HG03135 (cell line): Measurements from ENCODE around the gene CLDN4.
"Not testable (repeated sequence)": the region's sequence is repeated elsewhere in the genome, so short reads cannot be mapped to it uniquely, and the experiment has no call there.

Experiments used
- ATAC-seq: cut with Tn5 transposase; IDR thresholded peaks from one replicate; pipeline ENCODE4 v1.9.1; 2021; ENCODE audit warnings: mild to moderate bottlenecking, moderate library complexity; ENCODE audit not compliant: unreplicated experiment

The CLDN4 gene

GRCh38 chr7:73842067-73842976, 11.5 kb downstream of the CLDN4 start, which contains the start of gene METTL27:
TSS of gene METTL27 (minus strand) at chr7:73842516. CDS start at chr7:73842140, 376 bp downstream.
- peak; percentile 93 for ATAC-seq

- no peak for ATAC-seq
Observed at GRCh38 chr7:73844131-73844547, 13.3 kb downstream of the CLDN4 start.

GRCh38 chr7:73844848-73845460, 14.2 kb downstream of the CLDN4 start:
- ATAC-seq, result no peak

- ATAC-seq, result not testable (repeated sequence)
Observed at GRCh38 chr7:73845701-73846195, 15.0 kb downstream of the CLDN4 start.

- no peak for ATAC-seq
Observed at GRCh38 chr7:73847941-73848723, 17.3 kb downstream of the CLDN4 start.

GRCh38 chr7:73850781-73851207, 20.0 kb downstream of the CLDN4 start:
- ATAC-seq, result no peak

- ATAC-seq, result peak; percentile 79
Observed at GRCh38 chr7:73851410-73852338, 20.9 kb downstream of the CLDN4 start.

GRCh38 chr7:73852500-73852899, 21.7 kb downstream of the CLDN4 start:
- no peak for ATAC-seq

- no peak for ATAC-seq
Observed at GRCh38 chr7:73856941-73857340, 26.1 kb downstream of the CLDN4 start.

GRCh38 chr7:73858807-73859206, 28.0 kb downstream of the CLDN4 start:
- ATAC-seq, result no peak

GRCh38 chr7:73860859-73861258, 30.1 kb downstream of the CLDN4 start, which contains the start of gene TMEM270:
TSS of gene TMEM270 (plus strand) at chr7:73861159. CDS start at chr7:73861195, 36 bp downstream.
- ATAC-seq, result no peak

GRCh38 chr7:73861305-73861704, 30.5 kb downstream of the CLDN4 start:
- no peak for ATAC-seq

GRCh38 chr7:73864981-73865711, 34.4 kb downstream of the CLDN4 start:
- ATAC-seq, result no peak

- no peak for ATAC-seq
Observed at GRCh38 chr7:73865738-73866445, 35.1 kb downstream of the CLDN4 start.

- no peak for ATAC-seq
Observed at GRCh38 chr7:73866446-73866767, 35.6 kb downstream of the CLDN4 start.

- ATAC-seq, result no peak
Observed at GRCh38 chr7:73869011-73869798, 38.4 kb downstream of the CLDN4 start.

- ATAC-seq, result no peak
Observed at GRCh38 chr7:73870041-73870492, 39.3 kb downstream of the CLDN4 start.
